A549 (cell line): Measurements from ENCODE around the gene SHTN1. TPM values are rescaled to one million over a fixed set of nuclear protein-coding genes. Genes with fewer than 3 reads are reported as not detected.

Source experiments
- ATAC-seq, 2 experiments: fragments of 200-7000 bp in 1 of 2; fragments of >200 bp in 1 of 2; cut with Nextera tagmentation in 1 of 2; cut with Tn5 transposase in 1 of 2; 3 replicates each; pipeline versions ENCODE4 v1.8.0 to v1.9.1; 2018 to 2020; ENCODE audit warnings: mild to moderate bottlenecking in 1 of 2, moderate library complexity in 1 of 2
- CTCF ChIA-PET: fragments of 300-600 bp; sonication (Branson Sonifier 250); formaldehyde crosslinking; extraction: SDS; loops from one replicate; lab custom pipeline; 2021; ENCODE audit warnings: antibody characterized with exemption, inconsistent platforms; lab: Yijun Ruan, JAX
- POLR2A ChIA-PET: fragments of 350-600 bp; formaldehyde crosslinking; extraction: SDS; loops from one replicate; lab custom pipeline; 2021; ENCODE audit warnings: antibody characterized with exemption, inconsistent platforms; lab: Yijun Ruan, JAX
- DNase-seq, 2 experiments: peaks; one replicate each; pipeline versions ENCODE4 v3.0.0 to v3.0.0-alpha.2; 2011 to 2016; ENCODE audit warnings: low read depth in 1 of 2, low spot score in 1 of 2
- FAIRE-seq: peaks from 2 replicates; lab custom pipeline; 2011; peaks lifted over from hg19 to GRCh38; lab: Jason Lieb, UNC
- H3K27ac ChIP-seq, 2 experiments: fragments of >200 bp; sonication (Bioruptor Twin); formaldehyde crosslinking; 3 replicates each; pipeline ENCODE4 v1.5.1; 2016 to 2017
- H3K4me1 ChIP-seq: fragments of >200 bp; sonication (Bioruptor Twin); formaldehyde crosslinking; 3 replicates; pipeline ENCODE4 v1.6.1; 2016
- H3K4me2 ChIP-seq: fragments of >200 bp; sonication (Bioruptor Twin); formaldehyde crosslinking; 3 replicates; pipeline ENCODE4 v1.6.1; 2016
- H3K4me3 ChIP-seq: fragments of >200 bp; sonication (Bioruptor Twin); formaldehyde crosslinking; 3 replicates; pipeline ENCODE4 v1.5.1; 2016
- H3K9me3 ChIP-seq: fragments of >200 bp; sonication (Bioruptor Twin); formaldehyde crosslinking; 3 replicates; pipeline ENCODE4 v1.6.1; 2016
- BHLHE40 ChIP-seq: IDR thresholded peaks from 2 replicates; pipeline ENCODE4 v1.6.1; 2012; ENCODE audit warnings: low read depth, low read length, inconsistent platforms
- CBX2 ChIP-seq: fragments of 200-600 bp; sonication (generic); IDR thresholded peaks from 2 replicates; pipeline ENCODE4 v1.6.1; 2016; ENCODE audit warnings: low read depth, mild to moderate bottlenecking, borderline replicate concordance
- CBX8 ChIP-seq: fragments of 200-600 bp; sonication (generic); IDR thresholded peaks from 2 replicates; pipeline ENCODE4 v1.6.1; 2016
- CHD2 ChIP-seq: fragments of 150-350 bp; IDR thresholded peaks from 2 replicates; pipeline ENCODE4 v1.6.1; 2014; ENCODE audit warnings: low read length; ENCODE audit not compliant: partially characterized antibody
- EHF ChIP-seq: fragments of 250-450 bp; sonication (Bioruptor Pico); IDR thresholded peaks from 2 replicates; pipeline ENCODE4 v1.5.0; 2020; ENCODE audit warnings: mild to moderate bottlenecking
- GATA3 ChIP-seq: IDR thresholded peaks from 2 replicates; pipeline ENCODE4 v1.6.1; 2012; ENCODE audit warnings: borderline replicate concordance
- HDAC2 ChIP-seq: fragments of 200-600 bp; sonication (generic); IDR thresholded peaks from 2 replicates; pipeline ENCODE4 v1.6.1; 2016
- HES2 ChIP-seq: fragments of >200 bp; sonication (Bioruptor Twin); formaldehyde crosslinking; IDR thresholded peaks from 2 replicates; pipeline ENCODE4 v1.6.1; 2016
- HEYL ChIP-seq: fragments of 250-450 bp; sonication (Bioruptor Pico); IDR thresholded peaks from 2 replicates; pipeline ENCODE4 v1.8.0; 2021; ENCODE audit warnings: mild to moderate bottlenecking, moderate library complexity
- HOXB13 ChIP-seq: fragments of 250-450 bp; sonication (Bioruptor Pico); IDR thresholded peaks from 2 replicates; pipeline ENCODE4 v1.5.0; 2020; ENCODE audit warnings: low read depth, mild to moderate bottlenecking, moderate library complexity
- HOXB5 ChIP-seq: fragments of 250-450 bp; sonication (Bioruptor Pico); IDR thresholded peaks from 2 replicates; pipeline ENCODE4 v1.5.0; 2020; ENCODE audit warnings: mild to moderate bottlenecking, moderate library complexity
- KDM5A ChIP-seq: fragments of 200-600 bp; sonication (generic); IDR thresholded peaks from 2 replicates; pipeline ENCODE4 v1.6.1; 2016; ENCODE audit warnings: antibody characterized with exemption, mild to moderate bottlenecking
- MAFK ChIP-seq: fragments of 450-650 bp; IDR thresholded peaks from 2 replicates; pipeline ENCODE4 v1.6.1; 2014; ENCODE audit not compliant: partially characterized antibody
- MAZ ChIP-seq: fragments of 150-350 bp; IDR thresholded peaks from 2 replicates; pipeline ENCODE4 v1.6.1; 2014; ENCODE audit warnings: antibody characterized with exemption, low read depth, low read length, borderline replicate concordance
- NFE2L2 ChIP-seq: fragments of 150-350 bp; conservative IDR thresholded peaks from 2 replicates; pipeline ENCODE4 v1.6.1; 2014; ENCODE audit warnings: low read length
- NPAS2 ChIP-seq: fragments of 250-450 bp; sonication (Bioruptor Pico); IDR thresholded peaks from 2 replicates; pipeline ENCODE4 v1.8.0; 2022; ENCODE audit warnings: mild to moderate bottlenecking, moderate library complexity, borderline replicate concordance
- PBX3 ChIP-seq: IDR thresholded peaks from 2 replicates; pipeline ENCODE4 v1.6.1; 2012
- PHF8 ChIP-seq: fragments of 200-600 bp; sonication (generic); IDR thresholded peaks from 2 replicates; pipeline ENCODE4 v1.6.1; 2016; ENCODE audit warnings: low read depth, mild to moderate bottlenecking, antibody characterized with exemption, moderate library complexity, borderline replicate concordance
- POLR2A ChIP-seq: IDR thresholded peaks from 2 replicates; pipeline ENCODE4 v1.6.1; 2012; ENCODE audit warnings: mild to moderate bottlenecking, low read length
- RARB ChIP-seq: fragments of 250-450 bp; sonication (Bioruptor Pico); IDR thresholded peaks from 2 replicates; pipeline ENCODE4 v1.8.0; 2021; ENCODE audit warnings: mild to moderate bottlenecking, moderate library complexity
- RCOR1 ChIP-seq: fragments of 150-350 bp; IDR thresholded peaks from 2 replicates; pipeline ENCODE4 v1.6.1; 2014; ENCODE audit warnings: antibody characterized with exemption, low read length, low read depth
- RFX5 ChIP-seq: fragments of 450-650 bp; IDR thresholded peaks from 2 replicates; pipeline ENCODE4 v1.7.1; 2014; ENCODE audit warnings: antibody characterized with exemption, mild to moderate bottlenecking, moderate library complexity
- SMC3 ChIP-seq: fragments of >200 bp; sonication (Bioruptor Twin); formaldehyde crosslinking; IDR thresholded peaks from 3 replicates; pipeline ENCODE4 v1.6.1; 2018; ENCODE audit warnings: inconsistent platforms
- ZNF302 ChIP-seq: fragments of 250-450 bp; sonication (Bioruptor Pico); IDR thresholded peaks from 2 replicates; pipeline ENCODE4 v1.9.0; 2021; ENCODE audit warnings: inconsistent platforms, mild to moderate bottlenecking, moderate library complexity
- WGBS: methylation state at CpG from one replicate; pipeline ENCODE4 v1.1.6; 2017; ENCODE audit errors: missing lambda C conversion rate; 5-methylcytosine and 5-hydroxymethylcytosine counted together
- polyA plus RNA-seq, 4 experiments: library from polyadenylated mRNA; depleted of rRNA in 3 of 4; stranded (reverse); fragments of >200 nt; fragmentation: RNase III in 1 of 4; extraction: RNeasy Plus Mini Kit Qiagen cat#74134 plus additional on column Dnase treatment in 1 of 4; gene quantifications; 2 replicates in 3 of 4; 3 replicates in 1 of 4; pipeline ENCODE4 v1.2.3, GENCODE V29; 2011 to 2017
- TF ChIP-seq, protein P1 (sequence below): fragments of 150-350 bp; IDR thresholded peaks from 2 replicates; pipeline ENCODE4 v1.6.1; 2014; ENCODE audit warnings: low read depth, mild to moderate bottlenecking, low read length
- TF ChIP-seq, protein P2 (sequence below): IDR thresholded peaks from 2 replicates; pipeline ENCODE4 v1.6.1; 2012; ENCODE audit warnings: low read depth, borderline replicate concordance

The SHTN1 gene
- polyA plus RNA-seq, 2 of the 4 experiments (the other 2 are of a cell fraction) = 21.7 to 63.1 TPM

GRCh38 chr10:116973371-116973905, 31.5 kb downstream of the SHTN1 start:
- 91% methylated on average over 4 of the region's 4 CpGs for WGBS
- FAIRE-seq (no peak), DNase-seq (no peak), ATAC-seq (no peak)
- Histone ChIP-seq H3K4me2 (no peak overlapping the region), H3K4me1 (peaks cover 23% of the 10 kb centered on the region), H3K27ac (no peak overlapping the region), H3K4me3 (no peak overlapping the region), H3K9me3 (no peaks in the 10 kb centered on the region)
- TF ChIP-seq HOXB5 (CRISPR knock-in tag) = no peak
- TF ChIP-seq RFX5 = no peak
- CTCF ChIA-PET = interaction anchor here (0.8 to 1.2 kb wide), 2 partner anchors 17 to 201 kb away, joined by 3 read pairs; no protein-coding TSS in a partner anchor
- POLR2A ChIA-PET = no interaction called here

DNA sequence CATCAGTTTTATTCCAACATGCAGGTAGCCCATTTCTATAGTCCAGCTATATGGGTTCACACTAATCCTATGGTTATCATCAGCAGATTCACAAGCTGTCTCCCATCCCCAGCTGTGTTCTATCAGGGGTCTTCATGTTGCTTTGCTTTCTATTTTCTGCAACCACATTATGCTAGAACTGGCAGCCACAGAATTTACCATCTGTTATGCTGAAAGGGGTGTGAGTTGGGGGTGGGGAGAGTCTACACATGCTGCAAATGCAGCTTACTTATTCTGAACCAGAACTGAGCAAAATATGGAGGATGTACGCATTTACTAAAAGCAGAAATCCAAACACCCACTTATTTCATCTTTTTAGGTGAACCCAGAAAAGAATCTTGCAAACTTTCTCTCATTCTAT, 32.9 kb downstream of the SHTN1 start:
- ChIA-PET POLR2A (no interaction called here), CTCF (interaction anchor here (0.8 to 1.8 kb wide), 4 partner anchors 21 to 1039 kb away, joined by 3 to 4 read pairs (median 4); no protein-coding TSS in a partner anchor)
- no peak overlapping the region for H3K4me2 ChIP-seq
- no peak for DNase-seq
- H3K4me1 ChIP-seq = peaks cover 23% of the 10 kb centered on the region
- TF ChIP-seq EHF (CRISPR knock-in tag) = no peak
- no peak for TF ChIP-seq SMC3
- no peak for TF ChIP-seq CBX2
- no peak for TF ChIP-seq HOXB13
- TF ChIP-seq, protein P1, sequence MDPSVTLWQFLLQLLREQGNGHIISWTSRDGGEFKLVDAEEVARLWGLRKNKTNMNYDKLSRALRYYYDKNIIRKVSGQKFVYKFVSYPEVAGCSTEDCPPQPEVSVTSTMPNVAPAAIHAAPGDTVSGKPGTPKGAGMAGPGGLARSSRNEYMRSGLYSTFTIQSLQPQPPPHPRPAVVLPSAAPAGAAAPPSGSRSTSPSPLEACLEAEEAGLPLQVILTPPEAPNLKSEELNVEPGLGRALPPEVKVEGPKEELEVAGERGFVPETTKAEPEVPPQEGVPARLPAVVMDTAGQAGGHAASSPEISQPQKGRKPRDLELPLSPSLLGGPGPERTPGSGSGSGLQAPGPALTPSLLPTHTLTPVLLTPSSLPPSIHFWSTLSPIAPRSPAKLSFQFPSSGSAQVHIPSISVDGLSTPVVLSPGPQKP = no peak
- no peak for TF ChIP-seq PBX3
- no peak for TF ChIP-seq GATA3
- no peak for TF ChIP-seq CHD2
- TF ChIP-seq KDM5A = no peak
- TF ChIP-seq POLR2A = no peak
- TF ChIP-seq PHF8 = no peak
- no peak for TF ChIP-seq RCOR1
- TF ChIP-seq RARB = no peak
- no peak for TF ChIP-seq NFE2L2
- TF ChIP-seq HEYL (CRISPR knock-in tag) = no peak
- TF ChIP-seq HDAC2 = no peak
- TF ChIP-seq MAZ = no peak
- TF ChIP-seq HOXB5 (CRISPR knock-in tag) = no peak
- WGBS = 97% methylated on average over 1 of the region's 1 CpG
- no peak overlapping the region for H3K27ac ChIP-seq
- no peak for FAIRE-seq
- no peak overlapping the region for H3K4me3 ChIP-seq
- no peak for ATAC-seq
- H3K9me3 ChIP-seq = no peaks in the 10 kb centered on the region

DNA sequence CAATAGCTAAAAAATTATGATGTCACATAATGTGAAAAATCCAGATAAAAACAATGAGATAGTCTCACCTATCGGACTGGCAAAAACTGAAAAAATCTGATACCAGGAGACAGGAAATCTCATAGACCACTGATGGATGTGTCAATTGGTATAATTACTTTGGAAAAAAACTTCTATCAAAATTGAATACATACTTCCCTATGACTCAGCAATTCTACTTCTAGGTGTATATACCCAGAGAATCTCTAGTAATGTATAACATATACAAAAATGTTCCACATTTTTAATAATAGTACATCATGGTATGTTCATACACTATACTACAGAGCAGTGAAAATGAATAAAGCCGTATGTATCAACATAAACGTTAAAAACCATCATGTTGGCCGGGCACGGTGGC, 34.9 kb downstream of the SHTN1 start:
- ChIA-PET CTCF (no interaction called here), POLR2A (no interaction called here)
- DNase-seq (no peak), ATAC-seq (no peak), FAIRE-seq (no peak)
- H3K4me2 ChIP-seq = no peak overlapping the region
- no peaks in the 10 kb centered on the region for H3K9me3 ChIP-seq
- 93% methylated on average over 5 of the region's 5 CpGs for WGBS
- TF ChIP-seq RARB (no peak), NFE2L2 (peak; percentile 60; the same call in 1 of the 2 replicates), MAFK (peak; percentile 83)
- no peak overlapping the region for H3K27ac ChIP-seq
- no peak overlapping the region for H3K4me3 ChIP-seq
- peaks cover 16% of the 10 kb centered on the region for H3K4me1 ChIP-seq

DNA sequence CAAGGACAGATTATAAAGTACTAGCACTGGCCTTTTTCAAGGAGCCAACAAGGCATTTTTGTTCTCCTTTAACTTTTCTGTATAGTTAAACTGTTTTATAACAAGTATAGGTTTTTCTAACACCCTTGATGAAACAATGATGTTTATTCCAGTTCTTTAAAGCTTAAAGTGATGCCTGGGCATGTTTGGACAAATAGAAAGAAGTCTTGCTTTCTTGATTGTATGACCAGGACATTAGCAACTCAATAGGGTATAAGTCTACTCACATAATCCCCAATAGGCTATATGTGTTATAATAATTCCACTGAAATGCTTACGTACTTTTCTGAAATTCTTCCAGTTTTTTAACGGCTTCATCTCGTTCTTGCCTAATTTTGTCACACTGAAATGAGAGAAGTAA, 36.7 kb downstream of the SHTN1 start:
- ATAC-seq (no peak), DNase-seq (no peak), FAIRE-seq (no peak)
- WGBS = 97% methylated on average over 3 of the region's 3 CpGs
- Histone ChIP-seq H3K4me3 (no peak overlapping the region), H3K27ac (no peak overlapping the region), H3K4me2 (no peak overlapping the region), H3K9me3 (no peaks in the 10 kb centered on the region), H3K4me1 (no peaks in the 10 kb centered on the region)
- ChIA-PET CTCF (interaction anchor here (1.1 kb wide), 2 partner anchors 21 to 180 kb away, joined by 3 read pairs; no protein-coding TSS in a partner anchor), POLR2A (no interaction called here)
- TF ChIP-seq PBX3 (no peak), RFX5 (no peak), EHF (CRISPR knock-in tag) (no peak), CBX8 (no peak), HES2 (no peak), BHLHE40 (no peak), RCOR1 (no peak), SMC3 (no peak), NPAS2 (CRISPR knock-in tag) (no peak), HDAC2 (no peak), ZNF302 (CRISPR knock-in tag) (no peak), KDM5A (no peak)
- TF ChIP-seq, protein P2, sequence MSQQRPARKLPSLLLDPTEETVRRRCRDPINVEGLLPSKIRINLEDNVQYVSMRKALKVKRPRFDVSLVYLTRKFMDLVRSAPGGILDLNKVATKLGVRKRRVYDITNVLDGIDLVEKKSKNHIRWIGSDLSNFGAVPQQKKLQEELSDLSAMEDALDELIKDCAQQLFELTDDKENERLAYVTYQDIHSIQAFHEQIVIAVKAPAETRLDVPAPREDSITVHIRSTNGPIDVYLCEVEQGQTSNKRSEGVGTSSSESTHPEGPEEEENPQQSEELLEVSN = no peak
- TF ChIP-seq, protein P1 = no peak
